GM19468 (cell line): Measurements from ENCODE around the gene FAM83D.

Experiments used
- ATAC-seq: cut with Tn5 transposase; IDR thresholded peaks from one replicate; pipeline ENCODE4 v1.9.1; 2021; ENCODE audit warnings: mild to moderate bottlenecking, moderate library complexity, moderate number of reproducible peaks; ENCODE audit not compliant: unreplicated experiment; ENCODE audit errors: extremely low read depth

Gene FAM83D

GRCh38 chr20:38926142-38926933, at the start of gene FAM83D:
TSS of gene FAM83D (plus strand) at chr20:38926417. CDS start at chr20:38926443, 26 bp downstream.
- peak; percentile 86 for ATAC-seq

GRCh38 chr20:38877483-38877882, 48.7 kb upstream of the FAM83D start:
- ATAC-seq, result no peak

- ATAC-seq, result no peak
These were observed 47.4 kb upstream of the FAM83D start for GRCh38 chr20:38878866-38879265.

GRCh38 chr20:38880952-38881735, 45.1 kb upstream of the FAM83D start:
- ATAC-seq, result no peak

GRCh38 chr20:38881806-38882440, 44.3 kb upstream of the FAM83D start:
- no peak for ATAC-seq

- no peak for ATAC-seq
These were observed 43.6 kb upstream of the FAM83D start for GRCh38 chr20:38882600-38882999.

GRCh38 chr20:38883081-38883980, 42.9 kb upstream of the FAM83D start:
- ATAC-seq, result no peak

- no peak for ATAC-seq
These were observed 42.1 kb upstream of the FAM83D start for GRCh38 chr20:38883981-38884733.

- ATAC-seq, result no peak
These were observed 40.9 kb upstream of the FAM83D start for GRCh38 chr20:38885357-38885756.

GRCh38 chr20:38888059-38888831, 38.0 kb upstream of the FAM83D start:
- ATAC-seq, result no peak

- no peak for ATAC-seq
These were observed 37.2 kb upstream of the FAM83D start for GRCh38 chr20:38889050-38889449.

- ATAC-seq, result no peak
These were observed 36.3 kb upstream of the FAM83D start for GRCh38 chr20:38889792-38890496.

- ATAC-seq, result no peak
These were observed 35.8 kb upstream of the FAM83D start for GRCh38 chr20:38890497-38890818.

- peak; percentile 3 for ATAC-seq
These were observed 33.9 kb upstream of the FAM83D start for GRCh38 chr20:38892091-38892981.

GRCh38 chr20:38893056-38893564, 33.1 kb upstream of the FAM83D start:
- ATAC-seq, result no peak

GRCh38 chr20:38893565-38894090, 32.6 kb upstream of the FAM83D start:
- ATAC-seq, result no peak
